Activated CD4-positive, alpha-beta T cell treated with anti-CD3 and anti-CD28 coated beads, Interleukin-2, amount 10 ng/mL, durations not matched to agents 7 days and 5 days (primary cell): ENCODE measurements around the gene KIAA0513. TPM values are rescaled to one million over a fixed set of nuclear protein-coding genes. Genes with fewer than 3 reads are reported as not detected.

Experiments used
- CTCF ChIA-PET: fragments of 350-600 bp; sonication (Branson Sonifier 250); formaldehyde crosslinking; loops from one replicate; lab custom pipeline; 2021; ENCODE audit warnings: antibody characterized with exemption; lab: Charles Lee
- POLR2A ChIA-PET: fragments of 350-600 bp; sonication (Branson Sonifier 250); formaldehyde crosslinking; loops from one replicate; lab custom pipeline; 2021; ENCODE audit warnings: antibody characterized with exemption; lab: Charles Lee
- DNase-seq: peaks from one replicate; pipeline ENCODE4 v3.0.0-alpha.2; 2020
- H3K27ac Mint-ChIP-seq: one replicate; pipeline ENCODE4 v1.8.0; 2021; ENCODE audit warnings: mild to moderate bottlenecking, moderate library complexity, mixed read lengths
- H3K27me3 Mint-ChIP-seq: one replicate; pipeline ENCODE4 v1.8.0; 2021; ENCODE audit warnings: mixed read lengths
- H3K36me3 Mint-ChIP-seq: one replicate; pipeline ENCODE4 v1.8.0; 2021; ENCODE audit warnings: low read depth, mixed read lengths
- H3K4me1 Mint-ChIP-seq: one replicate; pipeline ENCODE4 v1.8.0; 2021; ENCODE audit warnings: mixed read lengths
- H3K4me3 Mint-ChIP-seq: one replicate; pipeline ENCODE4 v1.8.0; 2021; ENCODE audit warnings: mild to moderate bottlenecking, moderate library complexity, mixed read lengths
- H3K9me3 Mint-ChIP-seq: one replicate; pipeline ENCODE4 v1.8.0; 2021; ENCODE audit warnings: mixed read lengths
- total RNA-seq, 2 experiments: library from RNA; stranded (reverse); gene quantifications; one replicate each; pipeline ENCODE4 v1.2.3, GENCODE V29; 2021

Gene KIAA0513, protein sequence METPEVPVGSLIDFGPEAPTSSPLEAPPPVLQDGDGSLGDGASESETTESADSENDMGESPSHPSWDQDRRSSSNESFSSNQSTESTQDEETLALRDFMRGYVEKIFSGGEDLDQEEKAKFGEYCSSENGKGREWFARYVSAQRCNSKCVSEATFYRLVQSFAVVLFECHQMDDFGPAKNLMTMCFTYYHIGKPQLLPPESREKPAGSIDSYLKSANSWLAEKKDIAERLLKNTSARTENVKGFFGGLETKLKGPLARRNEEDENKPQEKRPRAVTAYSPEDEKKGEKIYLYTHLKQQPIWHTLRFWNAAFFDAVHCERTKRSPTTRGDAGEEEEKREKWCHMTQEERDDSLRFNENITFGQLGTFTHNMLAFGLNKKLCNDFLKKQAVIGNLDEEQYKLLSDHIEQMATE
- 10 to 100 TPM; 13.6 to 14.8 TPM for total RNA-seq

DNA sequence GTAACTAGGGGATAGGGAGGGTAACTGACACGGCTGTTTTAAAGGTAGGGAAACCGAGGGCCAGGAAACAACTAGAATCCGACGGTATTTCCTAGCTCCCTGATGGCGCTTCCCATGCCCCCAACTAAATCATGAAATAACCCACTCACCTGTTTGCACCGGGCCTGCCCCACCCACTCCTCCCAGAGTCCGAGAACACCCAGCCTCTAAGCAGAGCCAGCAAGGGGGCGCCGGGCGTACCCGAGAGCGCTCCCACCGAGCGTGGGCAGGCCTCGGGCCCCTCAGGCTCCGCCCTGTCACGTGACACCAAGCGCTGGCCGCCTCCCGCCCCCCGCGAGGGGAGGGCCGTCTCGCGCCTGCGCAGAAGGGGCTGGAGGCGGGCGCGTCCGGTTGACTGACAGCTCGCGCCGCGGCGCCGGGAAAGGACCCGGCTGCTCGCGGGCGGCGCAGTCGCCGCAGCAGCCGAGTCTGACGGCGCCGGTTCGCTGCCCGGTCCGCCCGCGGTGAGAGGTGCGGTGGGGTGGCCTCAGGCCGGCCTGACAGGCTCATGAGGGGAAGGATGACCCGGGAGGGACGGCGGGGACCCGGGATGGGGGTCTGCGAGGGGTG, at the start of gene KIAA0513:
KIAA0513 (plus strand) TSS at position 447 of the 609 bp plus-strand sequence. CDS start 39,277 bp downstream, outside the sequence.
- Mint-ChIP-seq H3K27ac (peak within 1 kb of the TSS; percentile 96), H3K4me1 (peaks cover 44% of the 10 kb centered on the region), H3K9me3 (no peaks in the 10 kb centered on the region), H3K4me3 (peak within 1 kb of the TSS; percentile 90), H3K27me3 (no peaks in the 10 kb centered on the region), H3K36me3 (peaks cover 7% of the 10 kb centered on the region)
- POLR2A ChIA-PET: interaction anchor here (0.7 kb wide), 1 partner anchor 17 kb away, joined by 3 read pairs; the partner anchor contains the start of gene ZDHHC7
- CTCF ChIA-PET: interaction anchor here (0.8 to 3.2 kb wide), 10 partner anchors 12 to 588 kb away, joined by 3 to 14 read pairs (median 4); partner anchors contain the start of gene ZDHHC7
- DNase-seq: peak; percentile 95

DNA sequence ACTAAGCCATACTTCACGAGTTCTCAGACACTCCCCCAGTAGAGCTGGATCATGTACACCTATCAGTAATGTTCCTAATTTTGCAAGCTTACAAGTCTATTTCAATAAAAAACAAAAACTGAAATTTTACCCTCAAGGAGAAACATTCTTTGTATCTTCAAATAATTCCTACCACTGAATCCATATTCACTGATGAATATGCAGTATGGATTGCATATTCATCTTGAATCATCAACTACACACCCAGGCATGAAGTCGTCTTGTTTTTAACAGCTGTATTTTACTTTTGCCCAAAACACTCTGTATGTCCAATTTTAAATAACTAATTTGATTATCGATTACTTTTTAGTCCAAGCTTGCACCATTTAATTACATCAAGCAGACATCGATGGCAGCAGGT, 48.1 kb upstream of the KIAA0513 start:
- H3K9me3 Mint-ChIP-seq: no peaks in the 10 kb centered on the region
- H3K4me3 Mint-ChIP-seq: no peak overlapping the region
- no peaks in the 10 kb centered on the region for H3K27me3 Mint-ChIP-seq
- DNase-seq: no peak
- CTCF ChIA-PET: interaction anchor here (0.8 to 1.0 kb wide), 2 partner anchors 8 to 9 kb away, joined by 3 read pairs; no protein-coding TSS in a partner anchor
- POLR2A ChIA-PET: no interaction called here
- H3K4me1 Mint-ChIP-seq: no peaks in the 10 kb centered on the region
- no peak overlapping the region for H3K27ac Mint-ChIP-seq
- peaks cover 31% of the 10 kb centered on the region for H3K36me3 Mint-ChIP-seq

- ChIA-PET CTCF (interaction anchor here (1.7 to 2.4 kb wide), 2 partner anchors 11 to 12 kb away, joined by 5 to 7 read pairs; no protein-coding TSS in a partner anchor), POLR2A (no interaction called here)
- Mint-ChIP-seq H3K36me3 (peaks cover 25% of the 10 kb centered on the region), H3K9me3 (no peaks in the 10 kb centered on the region), H3K4me1 (peaks cover 12% of the 10 kb centered on the region), H3K27ac (peak overlapping the region; percentile 57), H3K4me3 (no peak overlapping the region), H3K27me3 (no peaks in the 10 kb centered on the region)
- DNase-seq: no peak
These were observed 45.2 kb upstream of the KIAA0513 start for GRCh38 chr16:84982434-84982833.

GRCh38 chr16:84985079-84986065, 42.2 kb upstream of the KIAA0513 start:
- ChIA-PET CTCF (interaction anchor here (1.0 to 1.2 kb wide), 3 partner anchors 9 to 33 kb away, joined by 3 to 4 read pairs (median 3); no protein-coding TSS in a partner anchor), POLR2A (no interaction called here)
- H3K4me3 Mint-ChIP-seq: no peak overlapping the region
- peaks cover 12% of the 10 kb centered on the region for H3K4me1 Mint-ChIP-seq
- no peak overlapping the region for H3K27ac Mint-ChIP-seq
- peaks cover 30% of the 10 kb centered on the region for H3K36me3 Mint-ChIP-seq
- no peak for DNase-seq
- H3K27me3 Mint-ChIP-seq: no peaks in the 10 kb centered on the region
- no peaks in the 10 kb centered on the region for H3K9me3 Mint-ChIP-seq

DNA sequence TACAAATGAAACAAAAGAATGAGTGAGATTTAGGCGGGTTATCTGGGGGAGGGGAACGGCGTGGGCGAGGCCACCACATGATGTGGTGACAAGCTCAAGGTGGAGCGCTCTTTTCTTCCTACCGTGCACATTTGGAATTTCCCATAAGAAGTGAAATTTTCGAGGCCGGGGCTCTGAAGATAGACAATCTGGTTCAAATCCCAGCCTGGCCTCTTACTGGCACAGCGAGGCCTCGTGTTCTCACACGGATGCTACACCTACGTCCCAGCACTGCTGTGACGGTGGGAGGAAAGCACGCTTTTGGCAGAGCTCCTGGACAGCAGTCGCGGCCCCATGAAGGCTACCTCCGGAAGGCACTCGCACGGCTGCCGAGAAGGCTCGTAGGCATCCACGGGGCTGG, 41.5 kb upstream of the KIAA0513 start:
- Mint-ChIP-seq H3K4me1 (peaks cover 12% of the 10 kb centered on the region), H3K27ac (no peak overlapping the region), H3K4me3 (no peak overlapping the region), H3K36me3 (peaks cover 26% of the 10 kb centered on the region), H3K27me3 (no peaks in the 10 kb centered on the region), H3K9me3 (no peaks in the 10 kb centered on the region)
- no peak for DNase-seq
- POLR2A ChIA-PET: no interaction called here
- CTCF ChIA-PET: interaction anchor here (1.0 to 1.2 kb wide), 3 partner anchors 8 to 34 kb away, joined by 3 to 4 read pairs (median 3); no protein-coding TSS in a partner anchor

GRCh38 chr16:84986879-84987278, 40.7 kb upstream of the KIAA0513 start:
- POLR2A ChIA-PET: no interaction called here
- Mint-ChIP-seq H3K27me3 (no peaks in the 10 kb centered on the region), H3K36me3 (peaks cover 22% of the 10 kb centered on the region), H3K4me1 (peaks cover 12% of the 10 kb centered on the region), H3K27ac (no peak overlapping the region), H3K9me3 (no peaks in the 10 kb centered on the region), H3K4me3 (no peak overlapping the region)
- CTCF ChIA-PET: interaction anchor here (1.2 kb wide), 1 partner anchor 35 kb away, joined by 3 read pairs; no protein-coding TSS in a partner anchor
- no peak for DNase-seq

DNA sequence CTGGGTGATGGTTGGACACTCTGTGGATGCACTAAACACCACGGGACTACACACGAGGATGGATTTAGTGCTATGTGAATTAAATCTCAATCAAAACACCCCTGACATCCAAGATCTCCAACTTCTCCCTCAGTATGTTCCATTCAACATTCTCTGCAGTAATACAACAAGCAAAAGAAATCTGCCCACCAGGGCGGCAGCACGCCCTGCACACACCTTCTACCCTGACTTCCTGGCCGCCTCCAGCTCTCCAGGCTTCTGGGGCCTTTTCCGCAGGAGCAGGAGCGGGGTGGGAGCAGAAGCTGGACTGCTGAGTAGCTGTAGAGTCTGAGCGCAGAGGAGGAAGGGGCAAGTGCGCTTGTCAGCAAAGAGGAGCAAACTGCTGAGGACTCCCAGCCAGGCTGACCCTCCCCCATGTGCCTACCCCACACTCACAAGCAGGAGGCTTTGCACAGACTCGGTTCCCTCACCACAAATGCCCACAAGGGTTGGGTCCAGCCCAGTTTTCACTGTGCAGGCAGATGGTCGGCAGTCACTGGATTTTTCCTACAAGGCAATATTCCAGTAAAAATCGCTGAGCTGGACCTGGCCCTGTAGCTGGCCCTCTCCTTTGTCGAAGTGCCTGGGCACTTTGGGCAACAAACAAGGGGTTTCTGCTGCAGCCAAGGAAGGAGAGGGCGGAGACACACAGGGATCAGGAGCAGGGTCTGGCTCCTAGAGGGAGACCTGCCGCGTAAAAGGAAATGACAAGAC, 39.1 kb upstream of the KIAA0513 start:
- H3K27ac Mint-ChIP-seq: no peak overlapping the region
- ChIA-PET POLR2A (no interaction called here), CTCF (interaction anchor here (1.3 kb wide), 1 partner anchor 250 kb away, joined by 3 read pairs; no protein-coding TSS in a partner anchor)
- DNase-seq: no peak
- H3K36me3 Mint-ChIP-seq: peaks cover 22% of the 10 kb centered on the region
- no peaks in the 10 kb centered on the region for H3K27me3 Mint-ChIP-seq
- H3K4me1 Mint-ChIP-seq: peaks cover 12% of the 10 kb centered on the region
- no peak overlapping the region for H3K4me3 Mint-ChIP-seq
- H3K9me3 Mint-ChIP-seq: no peaks in the 10 kb centered on the region

DNA sequence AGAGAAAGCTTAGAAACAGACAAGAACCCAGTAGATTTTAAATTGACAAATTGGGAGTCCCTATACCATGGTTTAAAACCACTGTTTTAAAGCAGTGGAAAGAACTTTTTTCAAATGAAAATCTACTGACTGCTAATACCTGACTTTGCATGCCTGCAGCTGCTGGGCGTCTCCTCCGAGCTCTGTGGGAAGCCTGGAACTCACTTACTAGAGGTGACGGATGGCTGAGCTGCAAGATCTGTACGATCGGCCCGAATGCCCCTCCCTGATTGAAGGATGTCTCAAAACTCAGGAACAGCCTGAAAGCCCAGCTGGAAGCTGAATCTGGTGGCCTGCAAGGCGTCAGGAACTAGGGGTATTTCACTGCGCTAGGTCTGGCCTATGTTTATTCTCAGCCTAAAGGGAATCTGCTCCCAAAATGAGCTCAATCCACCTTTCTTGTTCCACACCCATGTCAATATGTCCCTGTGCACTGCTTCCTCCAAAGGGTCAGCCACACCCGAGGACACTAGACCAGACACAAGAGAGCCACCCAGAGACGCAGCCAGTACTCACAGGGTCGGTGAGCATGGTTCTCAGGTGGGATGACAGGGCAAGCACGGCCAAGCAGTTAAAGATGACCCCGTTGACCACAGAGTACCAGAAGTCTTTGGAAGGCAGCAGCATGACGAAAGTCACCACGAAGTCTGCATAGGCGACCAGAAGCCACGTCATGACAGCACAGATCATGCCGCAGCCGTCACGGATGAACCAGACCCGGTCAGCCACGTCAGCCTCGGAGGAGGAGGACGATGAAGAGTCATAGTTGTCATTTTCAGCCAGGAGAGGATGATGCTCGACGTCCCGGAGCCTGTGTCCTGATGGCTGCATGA, 37.6 kb upstream of the KIAA0513 start:
- Mint-ChIP-seq H3K27me3 (no peaks in the 10 kb centered on the region), H3K36me3 (peaks cover 34% of the 10 kb centered on the region), H3K9me3 (no peaks in the 10 kb centered on the region), H3K4me1 (peaks cover 14% of the 10 kb centered on the region), H3K27ac (no peak overlapping the region), H3K4me3 (no peak overlapping the region)
- DNase-seq: no peak
- CTCF ChIA-PET: interaction anchor here (0.9 to 1.9 kb wide), 3 partner anchors 10 to 252 kb away, joined by 3 to 7 read pairs (median 3); no protein-coding TSS in a partner anchor
- POLR2A ChIA-PET: interaction anchor here (0.6 kb wide), 1 partner anchor 184 kb away, joined by 3 read pairs; no protein-coding TSS in a partner anchor

DNA sequence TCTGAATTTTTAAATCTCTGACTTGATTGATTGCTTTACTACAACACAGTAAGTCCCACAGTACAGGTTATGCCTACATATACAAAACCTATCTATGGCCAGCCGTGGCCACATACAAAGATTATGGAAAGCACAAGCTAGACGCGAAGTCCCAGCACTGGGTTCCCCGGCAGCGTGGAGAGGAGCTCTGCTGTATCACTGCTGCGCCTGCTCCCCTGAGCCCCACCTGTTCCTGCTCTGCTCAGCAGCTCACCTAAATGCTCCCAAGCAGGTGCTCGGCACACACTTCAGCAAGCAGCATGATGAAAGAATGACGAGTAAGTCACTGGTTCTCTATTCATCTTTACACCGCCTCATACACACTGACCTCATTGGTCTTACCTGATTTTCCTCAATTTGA, 36.8 kb upstream of the KIAA0513 start:
- Mint-ChIP-seq H3K4me1 (peaks cover 17% of the 10 kb centered on the region), H3K27ac (no peak overlapping the region), H3K4me3 (no peak overlapping the region), H3K36me3 (peaks cover 36% of the 10 kb centered on the region), H3K27me3 (no peaks in the 10 kb centered on the region), H3K9me3 (no peaks in the 10 kb centered on the region)
- CTCF ChIA-PET: interaction anchor here (0.9 to 1.9 kb wide), 3 partner anchors 9 to 93 kb away, joined by 3 to 7 read pairs (median 3); no protein-coding TSS in a partner anchor
- no peak for DNase-seq
- POLR2A ChIA-PET: no interaction called here

DNA sequence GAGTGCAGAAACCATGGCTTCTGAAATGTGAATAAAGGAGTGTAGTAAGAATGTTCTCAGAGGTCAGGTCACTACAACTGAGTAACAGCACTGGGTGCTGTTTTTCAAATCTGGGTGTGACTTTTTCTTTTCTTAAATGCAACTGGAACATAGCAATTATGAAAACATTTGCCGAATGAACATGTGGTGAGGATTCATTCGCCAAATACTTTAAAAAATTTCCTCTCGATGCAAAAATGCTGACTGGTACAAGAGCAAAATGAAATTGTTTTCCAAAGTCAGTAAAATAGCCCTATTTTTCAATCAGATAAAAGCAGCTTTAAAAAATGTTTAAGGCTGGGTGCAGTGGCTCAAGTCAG, 34.9 kb upstream of the KIAA0513 start:
- ChIA-PET POLR2A (no interaction called here), CTCF (interaction anchor here (0.6 kb wide), 1 partner anchor 226 kb away, joined by 4 read pairs; no protein-coding TSS in a partner anchor)
- Mint-ChIP-seq H3K27ac (no peak overlapping the region), H3K4me3 (no peak overlapping the region), H3K4me1 (peaks cover 12% of the 10 kb centered on the region), H3K27me3 (no peaks in the 10 kb centered on the region), H3K36me3 (peaks cover 29% of the 10 kb centered on the region), H3K9me3 (no peaks in the 10 kb centered on the region)
- no peak for DNase-seq
